ENCODE measurements around the gene OR2T11.
"Not testable (repeated sequence)": the region's sequence is repeated elsewhere in the genome, so short reads cannot be mapped to it uniquely, and the experiment has no call there.

OR2T11 gene

GRCh38 chr1:248574657-248575056 is 60.2 kb downstream of the OR2T11 start, which contains the start of gene OR2T34:
Gene OR2T34 (minus strand): TSS chr1:248574757. CDS start chr1:248574757, 0 bp downstream.
- H3K27me3 ChIP-seq (ENCODE audit: control insufficient read depth in 1 of 2, insufficient read depth in 2 of 2, low read length in 2 of 2); H3K4me1 ChIP-seq (ENCODE audit: insufficient read depth, low read length); H3K36me3 ChIP-seq (ENCODE audit: insufficient read depth, low read length); H3K27ac ChIP-seq (ENCODE audit: low read depth, low read length); H3K9ac ChIP-seq (ENCODE audit: low read length); H3K9me3 ChIP-seq (ENCODE audit: low read length); H3K4me3 ChIP-seq (ENCODE audit: low read depth in 1 of 2, low read length in 2 of 2): not testable (repeated sequence)

GRCh38 chr1:248573856-248574255 is 61.0 kb downstream of the OR2T11 start:
- not testable (repeated sequence) for H3K27me3 ChIP-seq (ENCODE audit: control insufficient read depth in 1 of 2, insufficient read depth in 2 of 2, low read length in 2 of 2); H3K27ac ChIP-seq (ENCODE audit: low read depth, low read length); H3K4me1 ChIP-seq (ENCODE audit: insufficient read depth, low read length); H3K4me3 ChIP-seq (ENCODE audit: low read depth in 1 of 2, low read length in 2 of 2); H3K9me3 ChIP-seq (ENCODE audit: low read length); H3K9ac ChIP-seq (ENCODE audit: low read length); H3K36me3 ChIP-seq (ENCODE audit: insufficient read depth, low read length)
